RCC 7860 (cell line): ENCODE data around the gene SLC37A1.

Source experiments
- DNase-seq: peaks from one replicate; pipeline ENCODE4 v3.0.0-alpha.2; 2015; ENCODE audit warnings: low spot score
- FAIRE-seq: peaks from 2 replicates; lab custom pipeline; 2012; peaks lifted over from hg19 to GRCh38; lab: Jason Lieb, UNC

The SLC37A1 gene

GRCh38 chr21:42590431-42591131 lies 76.9 kb downstream of the SLC37A1 start:
- no peak for FAIRE-seq
- DNase-seq: no peak

DNA sequence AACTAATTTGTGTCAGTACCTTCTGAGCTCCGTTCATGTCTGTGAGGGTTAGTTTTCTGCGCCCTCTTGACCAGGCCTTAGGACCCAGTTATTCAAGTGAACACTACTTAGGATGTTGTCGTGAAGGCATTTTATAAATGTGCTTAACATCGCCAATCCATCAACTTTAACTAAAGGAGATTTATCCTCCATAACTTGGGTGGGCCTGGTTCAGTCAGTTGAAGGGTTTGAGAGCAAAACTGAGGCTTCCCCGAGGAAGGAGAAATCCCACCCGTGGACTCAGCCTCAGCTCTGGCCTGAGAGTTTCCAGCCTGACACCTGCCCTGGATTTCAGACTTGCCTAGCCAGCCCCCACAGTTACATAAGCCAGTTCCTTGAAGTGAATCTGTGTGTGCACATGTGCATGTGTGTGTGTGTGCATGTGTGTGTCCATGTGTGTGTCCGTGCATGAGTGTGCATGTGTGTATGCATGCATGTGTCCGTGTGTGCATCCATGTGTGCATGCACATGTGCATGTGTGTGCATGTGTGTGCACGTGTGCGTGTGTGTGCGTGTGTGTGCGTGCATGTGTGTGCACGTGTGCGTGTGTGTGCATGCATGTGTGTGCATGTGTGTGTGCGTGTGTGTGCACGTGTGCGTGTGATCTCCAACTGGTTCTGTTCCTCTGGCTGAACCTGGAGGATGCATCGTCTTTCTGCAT lies 77.7 kb downstream of the SLC37A1 start:
- FAIRE-seq: no peak
- DNase-seq: no peak

- FAIRE-seq (no peak), DNase-seq (no peak)
These were observed 78.6 kb downstream of the SLC37A1 start for GRCh38 chr21:42592156-42592820.

DNA sequence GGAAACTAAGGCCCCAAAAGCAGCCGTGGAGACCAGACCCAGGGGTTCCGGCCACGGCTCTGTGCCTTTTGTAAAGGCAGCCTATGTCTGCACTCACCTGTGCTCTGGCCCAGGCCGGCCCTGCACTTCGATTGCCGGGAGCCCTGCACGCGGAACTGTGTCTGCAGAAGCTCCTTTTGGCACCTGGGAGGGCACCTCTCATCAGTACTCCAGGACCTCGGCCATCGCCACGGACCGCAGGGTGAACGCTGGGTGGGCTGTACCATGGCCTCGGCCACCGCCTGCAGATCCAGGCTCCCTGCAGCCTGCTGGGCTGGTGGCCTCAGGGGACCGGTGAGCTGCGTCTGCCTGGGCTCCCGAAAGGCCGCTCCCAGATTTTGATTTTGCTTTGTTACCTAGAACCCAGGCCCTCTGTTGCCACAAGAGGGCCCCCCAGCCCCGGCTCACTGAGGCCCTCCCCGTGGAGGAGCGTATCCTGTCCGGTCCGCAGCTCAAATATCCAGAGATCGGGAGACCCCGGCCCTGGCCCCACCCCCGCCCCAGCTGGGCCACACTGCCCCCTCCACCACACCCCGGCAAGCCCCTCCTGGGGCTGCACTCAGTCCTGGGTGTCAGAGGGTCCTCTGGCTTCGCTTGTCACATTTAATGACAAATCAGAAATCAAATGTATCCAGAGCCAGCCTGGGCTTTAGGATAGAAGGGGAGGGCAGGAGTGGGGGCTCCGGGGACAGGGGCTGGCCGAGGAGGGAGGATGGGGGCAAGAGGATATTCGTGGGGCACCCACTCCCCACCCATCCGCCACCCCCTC lies 79.6 kb downstream of the SLC37A1 start:
- peak; percentile 28 for DNase-seq
- FAIRE-seq: no peak

DNA sequence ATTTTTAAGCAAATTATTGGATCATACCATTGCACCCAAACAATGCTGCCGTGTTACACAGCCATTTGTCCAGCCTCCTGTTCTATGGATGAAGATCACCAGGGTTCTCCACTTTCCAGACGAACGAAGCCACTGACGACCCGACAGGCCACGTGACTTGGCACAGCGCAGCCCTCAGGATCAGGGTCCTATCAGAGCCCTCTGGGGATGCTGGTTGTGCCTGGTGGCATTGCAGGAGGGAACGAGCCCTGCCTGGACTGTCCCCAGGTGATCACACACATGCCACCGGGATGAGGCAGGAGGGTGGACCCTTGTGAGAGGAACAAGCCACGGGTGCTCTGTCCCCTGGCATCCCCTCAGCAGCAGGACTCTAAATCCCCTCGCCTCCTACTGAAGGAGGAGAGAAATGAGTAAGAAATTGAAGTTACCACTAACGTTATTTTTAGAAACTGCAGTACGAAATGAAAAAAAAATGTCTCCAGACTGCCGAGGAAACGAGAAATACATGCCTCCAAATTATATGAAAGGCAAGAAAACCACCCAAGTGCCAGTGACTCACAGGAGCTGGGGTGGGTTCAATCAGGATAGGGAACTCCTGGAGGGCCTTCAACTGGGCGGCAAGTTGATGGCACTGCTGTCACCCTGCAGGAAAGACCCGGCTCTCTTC lies 81.1 kb downstream of the SLC37A1 start:
- DNase-seq: no peak
- no peak for FAIRE-seq

DNA sequence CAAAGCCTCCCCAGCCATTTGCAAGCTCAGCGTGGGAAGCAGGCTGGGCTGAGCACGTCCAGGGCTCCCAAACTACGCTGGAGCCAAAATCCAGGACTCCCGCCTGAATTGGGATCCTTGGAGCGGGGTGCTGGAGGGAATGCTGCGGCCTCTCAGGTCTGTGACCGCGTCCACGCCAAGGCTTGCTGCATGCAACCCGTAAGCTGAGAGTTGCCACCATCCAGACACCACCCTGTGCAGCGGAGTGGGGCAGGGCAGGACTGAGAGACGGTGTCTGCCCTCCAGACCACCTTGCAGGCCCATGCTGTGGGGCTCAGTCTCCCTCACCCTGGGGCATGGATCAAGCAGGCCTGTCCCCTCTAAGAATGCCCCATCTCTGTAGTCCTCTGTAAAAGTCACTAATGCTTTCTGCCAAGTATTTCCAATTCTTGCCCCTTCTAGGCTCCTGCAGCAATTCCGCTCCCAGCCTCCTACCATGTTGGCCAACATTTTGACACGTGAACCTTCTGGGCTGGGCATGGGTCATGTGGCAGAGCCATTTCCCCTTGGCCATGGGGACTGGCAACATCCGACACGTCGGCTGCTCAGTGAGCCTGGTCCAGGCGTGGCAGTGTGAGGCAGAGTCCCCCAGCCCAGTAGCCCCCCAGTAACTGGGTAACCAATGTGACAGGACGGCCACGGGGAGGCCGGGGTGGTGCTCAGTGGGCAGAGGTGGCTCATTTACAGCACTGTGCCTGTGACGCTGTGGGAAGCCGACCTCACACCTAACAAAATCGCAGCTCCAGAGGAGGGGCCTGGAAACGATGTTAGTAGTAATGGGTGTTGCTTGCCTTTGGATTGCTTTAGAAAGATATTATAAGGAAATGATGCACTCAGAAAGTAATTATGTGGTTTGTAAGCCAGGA lies 81.9 kb downstream of the SLC37A1 start:
- DNase-seq: no peak
- no peak for FAIRE-seq

- FAIRE-seq: no peak
- DNase-seq: no peak
These were observed 83.0 kb downstream of the SLC37A1 start for GRCh38 chr21:42596657-42597056.

DNA sequence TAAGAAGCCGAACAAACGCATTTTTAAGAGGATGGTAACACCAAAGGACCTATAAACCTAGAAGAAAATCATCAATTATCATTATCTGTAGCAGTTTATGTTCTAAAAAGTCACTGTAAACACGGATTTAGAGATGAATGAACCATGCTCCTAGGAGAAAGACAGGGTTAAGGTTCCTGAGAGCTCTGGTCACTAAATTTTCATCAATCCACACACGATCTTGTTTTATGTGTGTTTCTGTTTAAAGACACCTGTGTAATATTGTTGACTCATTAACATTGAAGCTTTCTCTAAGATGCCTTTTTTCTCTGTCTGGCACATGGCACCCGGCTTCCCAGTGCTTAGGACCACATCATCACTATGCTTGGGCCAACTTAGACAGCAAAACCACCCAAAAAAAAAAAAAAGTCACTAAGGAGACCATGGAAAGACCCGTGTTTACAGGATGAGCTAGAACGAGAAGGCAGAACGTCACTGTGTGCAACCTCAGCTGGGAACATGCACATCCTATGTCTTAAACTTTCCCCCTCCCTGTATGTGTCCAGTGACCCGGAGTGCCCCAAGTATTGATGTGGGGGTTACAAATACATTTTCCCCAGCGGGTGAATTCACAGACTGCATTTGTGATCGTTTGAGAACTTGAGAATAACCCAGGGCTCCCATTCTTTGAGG lies 84.0 kb downstream of the SLC37A1 start:
- no peak for DNase-seq
- no peak for FAIRE-seq

- FAIRE-seq (no peak), DNase-seq (no peak)
These were observed 84.6 kb downstream of the SLC37A1 start for GRCh38 chr21:42598159-42598735.

DNA sequence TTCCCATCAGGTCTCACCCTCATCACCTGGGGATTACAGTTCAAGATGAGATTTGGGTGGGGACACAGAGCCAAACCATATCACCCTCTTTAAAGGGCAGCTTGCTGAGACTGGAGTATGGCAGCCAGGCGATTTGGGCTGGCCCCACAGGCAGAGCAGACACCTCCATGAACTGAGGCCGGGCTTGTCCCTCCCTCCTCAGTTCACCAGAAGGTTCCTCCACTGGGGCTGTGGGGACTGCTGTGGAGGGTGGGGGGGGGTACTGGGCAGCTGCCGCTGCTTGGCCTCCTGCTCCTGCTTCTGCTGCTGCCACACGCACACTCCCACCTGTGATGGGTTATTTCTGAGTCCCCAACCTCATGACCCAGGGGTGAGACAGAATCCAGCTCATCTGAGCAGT lies 85.8 kb downstream of the SLC37A1 start:
- FAIRE-seq: no peak

DNA sequence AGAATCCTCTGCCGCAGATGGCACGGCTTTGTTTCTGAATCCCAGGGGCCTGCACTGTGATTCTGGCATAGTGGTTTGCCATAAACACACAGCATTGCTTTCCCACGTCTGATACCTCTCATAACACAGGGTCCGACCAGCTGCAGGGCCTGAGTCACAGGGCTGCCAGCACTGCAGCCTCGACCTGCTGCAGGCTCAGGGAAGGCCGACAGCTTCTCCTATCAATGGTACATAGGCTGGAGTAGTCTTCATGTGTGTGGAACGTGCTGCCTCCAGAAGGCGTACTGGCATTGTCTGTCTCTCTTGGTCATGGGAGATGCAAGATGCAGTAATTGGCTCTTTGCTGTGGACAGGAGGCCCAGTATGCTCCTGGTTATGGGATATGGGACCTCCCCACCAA lies 86.3 kb downstream of the SLC37A1 start:
- FAIRE-seq: no peak
- DNase-seq: no peak

More for the DNA sequence above, 85.8 kb downstream of the SLC37A1 start:
- DNase-seq: no peak

DNA sequence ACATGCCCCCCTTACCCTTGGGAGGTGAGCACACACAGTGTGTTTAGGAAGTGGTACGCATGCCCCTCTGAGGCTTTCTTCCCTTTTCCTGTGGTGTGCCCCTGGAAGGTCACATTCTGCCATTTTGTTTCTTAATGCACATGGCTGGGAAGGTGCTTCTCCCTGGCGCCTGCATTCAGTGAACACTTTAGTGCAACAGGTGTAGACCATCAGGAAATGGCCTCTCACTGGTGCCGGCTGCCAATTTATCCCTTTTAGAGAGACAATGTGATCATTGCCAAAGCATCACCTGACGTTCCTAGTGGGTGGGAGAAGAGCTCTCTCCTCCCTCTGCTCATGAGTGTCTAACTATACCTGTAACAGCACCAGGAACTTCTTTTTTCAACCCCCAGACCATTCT lies 88.0 kb downstream of the SLC37A1 start:
- DNase-seq (no peak), FAIRE-seq (no peak)

GRCh38 chr21:42607102-42607501 lies 93.5 kb downstream of the SLC37A1 start:
- DNase-seq: no peak
- no peak for FAIRE-seq

DNA sequence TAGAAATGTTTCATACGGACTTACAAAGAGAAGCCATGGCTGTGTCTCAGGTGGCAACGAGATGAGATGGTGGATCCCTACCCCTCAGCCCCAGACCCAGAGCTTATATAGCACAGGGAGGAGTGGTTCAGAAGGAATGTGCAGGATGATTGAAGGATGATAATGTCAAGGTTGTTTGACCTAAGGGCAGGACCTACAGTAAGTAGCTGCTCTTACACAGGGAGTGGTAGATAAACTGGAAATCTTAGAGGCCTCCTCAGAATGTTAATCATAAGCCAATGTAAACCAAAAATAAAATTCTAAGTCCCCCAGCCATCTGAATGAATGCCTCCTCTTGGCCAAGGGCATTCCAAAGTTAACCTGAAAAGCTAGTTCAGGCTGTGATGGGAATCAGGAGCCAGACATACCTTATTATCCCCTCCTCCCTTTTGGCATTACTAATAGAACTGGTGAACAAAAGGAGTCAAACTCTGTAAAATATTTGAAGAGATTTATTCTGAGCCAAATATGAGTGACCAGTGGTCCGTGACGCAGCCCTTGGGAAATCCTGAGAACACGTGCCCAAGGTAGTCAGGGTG lies 94.0 kb downstream of the SLC37A1 start:
- DNase-seq (no peak), FAIRE-seq (no peak)

DNA sequence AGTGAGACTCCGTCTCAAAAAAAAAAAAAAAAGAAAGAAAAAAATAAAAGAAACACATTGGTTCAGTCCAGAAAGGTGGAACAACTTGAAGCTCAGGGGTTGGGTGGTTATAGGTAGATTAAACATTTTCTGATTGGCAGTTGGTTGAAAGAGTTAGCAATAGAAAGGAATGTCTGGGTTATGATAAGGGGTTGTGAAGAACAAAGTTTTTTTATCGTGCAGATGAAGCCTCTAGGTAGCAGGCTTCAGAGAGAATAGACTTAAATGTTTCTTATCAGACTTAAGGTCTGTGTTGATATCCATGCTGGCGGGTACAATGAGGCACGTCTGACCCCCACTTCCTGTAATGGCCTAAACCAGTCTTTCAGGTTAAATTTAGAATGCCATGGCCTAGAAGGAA lies 94.8 kb downstream of the SLC37A1 start:
- DNase-seq: no peak
- FAIRE-seq: no peak

- peak; percentile 71 for DNase-seq
- FAIRE-seq: peak; percentile 77
These were observed 96.2 kb downstream of the SLC37A1 start for GRCh38 chr21:42609811-42610210.

DNA sequence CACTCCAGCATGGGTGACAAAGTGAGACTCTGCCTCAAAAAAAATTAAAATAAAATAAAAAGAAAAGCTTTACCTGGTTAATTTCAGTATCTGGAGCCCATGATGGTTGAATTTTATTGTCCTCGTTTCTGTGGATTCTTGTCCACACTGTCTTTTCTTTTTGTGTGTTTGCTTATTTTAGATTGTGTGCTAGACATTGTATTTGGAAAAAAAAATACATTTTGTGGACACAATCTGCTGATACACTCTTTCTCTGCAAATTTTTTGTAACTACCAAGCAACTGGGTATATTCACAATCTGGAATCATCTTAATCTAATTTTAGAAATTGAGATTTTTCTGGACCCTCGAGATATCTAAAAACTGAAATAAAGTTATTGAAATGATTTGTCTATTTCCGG lies 98.2 kb downstream of the SLC37A1 start:
- DNase-seq (no peak), FAIRE-seq (no peak)

GRCh38 chr21:42612390-42612789 lies 98.7 kb downstream of the SLC37A1 start:
- DNase-seq (no peak), FAIRE-seq (no peak)
